ENCODE measurements around the gene EIF3L. TPM values are rescaled to one million over a fixed set of nuclear protein-coding genes. Genes with fewer than 3 reads are reported as not detected.

EIF3L gene
- polyA plus RNA-seq, 3 donors: 209 to 503 (median 246) TPM

DNA sequence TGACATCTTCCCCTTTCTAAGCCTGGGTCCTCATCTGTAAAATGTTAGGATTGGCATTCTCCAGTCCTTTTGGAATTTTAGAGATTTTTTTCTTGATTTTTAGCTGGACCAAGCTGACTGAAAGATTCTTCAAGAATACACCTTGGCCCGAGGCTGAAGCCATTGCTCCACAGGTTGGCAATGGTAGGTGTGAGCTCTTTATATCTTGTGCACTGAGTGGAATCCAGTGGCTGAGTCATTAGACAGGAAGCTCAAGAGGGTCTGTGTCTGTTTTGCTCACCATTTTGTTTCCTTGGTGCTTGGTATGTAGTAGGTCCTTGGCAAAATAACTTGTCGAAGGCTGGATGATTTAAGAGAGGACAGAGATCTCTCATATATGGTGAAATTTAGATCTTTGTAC lies 6.2 kb downstream of the EIF3L start:
- H3K9me3 ChIP-seq (replicated peaks in 1 of 2; ENCODE audit: control insufficient read depth in 1 of 2, insufficient read depth in 1 of 2, low read length in 2 of 2): no peaks in the 10 kb centered on the region
- no peak overlapping the region for H3K9ac ChIP-seq (ENCODE audit: insufficient read depth, low read length, poor library complexity, severe bottlenecking)
- H2AFZ ChIP-seq (ENCODE audit: insufficient read depth, low read depth, low read length, poor library complexity, severe bottlenecking): no peak overlapping the region
- Mint-ChIP-seq H3K9me3 (no peaks in the 10 kb centered on the region), H3K36me3 (peaks cover 70 to 92% of the 10 kb centered on the region in 2 donors), H3K27ac (no peak overlapping the region), H3K4me1 (no peaks in the 10 kb centered on the region), H3K27me3 (ENCODE audit: low read depth in 3 of 3) (no peaks in the 10 kb centered on the region), H3K4me3 (no peak overlapping the region)
- 80% methylated on average over 1 of the region's 2 CpGs for WGBS (ENCODE audit: insufficient coverage)
- H3K79me2 ChIP-seq (ENCODE audit: insufficient read depth, low read length): peaks cover 53% of the 10 kb centered on the region
- no peaks in the 10 kb centered on the region for H3K27me3 ChIP-seq (ENCODE audit: control insufficient read depth in 2 of 2, insufficient read depth in 2 of 2, low read length in 2 of 2)
- peaks cover under 1% of the 10 kb centered on the region in 2 donors for H3K4me1 ChIP-seq (ENCODE audit: control insufficient read depth in 1 of 2, insufficient read depth in 2 of 2, low read length in 2 of 2)
- TF ChIP-seq CTCF (IDR thresholded peaks at IDR 0.05): no peak
- no peak overlapping the region for H3K4me3 ChIP-seq (replicated peaks in 1 of 3; ENCODE audit: low read depth in 2 of 3, low read length in 3 of 3)
- H3K27ac ChIP-seq (ENCODE audit: low read depth in 1 of 2, low read length in 2 of 2): peak overlapping the region in 1 of 2 donors; percentile 32
- no peak overlapping the region for H3K4me2 ChIP-seq (replicated peaks; ENCODE audit: extremely low read depth, low read length, poor library complexity, severe bottlenecking)
- H3K36me3 ChIP-seq (replicated peaks in 1 of 2; ENCODE audit: control insufficient read depth in 1 of 2, insufficient read depth in 2 of 2, low read length in 2 of 2): peaks cover 76 to 97% of the 10 kb centered on the region in 2 donors
- DNase-seq: no peak
- intact Hi-C loops (cut with micrococcal nuclease): no loop called here
- H4K20me1 ChIP-seq (ENCODE audit: insufficient read depth, low read length): peaks cover 77% of the 10 kb centered on the region

GRCh38 chr22:37860796-37861421 lies 11.7 kb downstream of the EIF3L start:
- Histone ChIP-seq H3K9ac (ENCODE audit: insufficient read depth, low read length, poor library complexity, severe bottlenecking) (no peak overlapping the region), H3K27me3 (ENCODE audit: control insufficient read depth in 2 of 2, insufficient read depth in 2 of 2, low read length in 2 of 2) (no peaks in the 10 kb centered on the region), H3K79me2 (ENCODE audit: insufficient read depth, low read length) (no peaks in the 10 kb centered on the region), H3K27ac (ENCODE audit: low read depth in 1 of 2, low read length in 2 of 2) (no peak overlapping the region), H3K4me3 (replicated peaks in 1 of 3; ENCODE audit: low read depth in 2 of 3, low read length in 3 of 3) (no peak overlapping the region), H2AFZ (ENCODE audit: insufficient read depth, low read depth, low read length, poor library complexity, severe bottlenecking) (no peak overlapping the region), H3K4me2 (replicated peaks; ENCODE audit: extremely low read depth, low read length, poor library complexity, severe bottlenecking) (no peak overlapping the region), H3K9me3 (replicated peaks in 1 of 2; ENCODE audit: control insufficient read depth in 1 of 2, insufficient read depth in 1 of 2, low read length in 2 of 2) (no peaks in the 10 kb centered on the region), H3K4me1 (ENCODE audit: control insufficient read depth in 1 of 2, insufficient read depth in 2 of 2, low read length in 2 of 2) (no peaks in the 10 kb centered on the region), H4K20me1 (ENCODE audit: insufficient read depth, low read length) (peaks cover 62% of the 10 kb centered on the region), H3K36me3 (replicated peaks in 1 of 2; ENCODE audit: control insufficient read depth in 1 of 2, insufficient read depth in 2 of 2, low read length in 2 of 2) (peaks cover 84 to 100% of the 10 kb centered on the region in 2 donors)
- Mint-ChIP-seq H3K27me3 (ENCODE audit: low read depth in 3 of 3) (no peaks in the 10 kb centered on the region), H3K4me3 (no peak overlapping the region), H3K27ac (peak overlapping the region in 1 of 7 donors; percentile 37), H3K4me1 (no peaks in the 10 kb centered on the region), H3K36me3 (peaks cover 74 to 99% of the 10 kb centered on the region in 2 donors), H3K9me3 (no peaks in the 10 kb centered on the region)
- intact Hi-C loops (cut with micrococcal nuclease): loop anchor here in 1 of 2 donors (5.0 kb wide), 1 partner anchor 324 kb away; no protein-coding TSS in a partner anchor
- no peak for DNase-seq
- TF ChIP-seq CTCF (IDR thresholded peaks at IDR 0.05): no peak
- 100% methylated on average over 3 of the region's 7 CpGs for WGBS (ENCODE audit: insufficient coverage)
